ENCODE measurements around the gene TOX3. TPM values are rescaled to one million over a fixed set of nuclear protein-coding genes. Genes with fewer than 3 reads are reported as not detected.

Gene TOX3
- total and polyA plus RNA-seq, 10 of the 15 experiments (the other 5 are each of a cell fraction or from before 2014, with no cell fraction given), result not detected

DNA sequence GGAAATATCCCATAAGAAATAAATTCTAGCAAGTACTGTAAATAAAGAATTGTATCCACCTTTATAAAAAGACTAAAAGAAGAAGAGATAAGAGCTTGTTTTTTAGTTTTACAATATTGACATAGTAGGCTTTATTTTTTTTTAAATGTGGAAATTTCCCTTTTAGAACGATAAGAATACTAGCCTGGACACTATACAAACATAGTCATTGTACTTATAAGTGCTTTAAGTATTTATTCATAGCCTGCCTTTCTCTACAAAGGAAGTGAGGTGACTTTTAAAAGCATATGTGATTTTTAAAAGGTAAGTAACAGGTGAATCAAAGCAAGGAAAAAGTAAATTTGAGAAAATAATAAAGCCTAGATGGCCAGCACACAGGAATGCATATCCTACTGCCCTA lies 17.7 kb downstream of the TOX3 start:
- no peak overlapping the region for H3K4me3 ChIP-seq
- H3K9me3 ChIP-seq (replicated peaks; ENCODE audit: control insufficient read depth, insufficient read depth, low read length), result no peaks in the 10 kb centered on the region
- in situ Hi-C loops (cut with MboI), result no loop called here
- 0% methylated on average over 1 of the region's 1 CpG for WGBS (ENCODE audit: insufficient coverage, insufficient replicate concordance, low lambda C conversion rate, missing lambda C conversion rate)
- H3K79me2 ChIP-seq (ENCODE audit: control insufficient read depth, insufficient read depth, low read length), result no peaks in the 10 kb centered on the region
- H3K4me2 ChIP-seq (ENCODE audit: control insufficient read depth, insufficient read depth), result no peak overlapping the region
- intact Hi-C loops (cut with micrococcal nuclease; ENCODE audit: unreplicated experiment), result loop anchor here (5.0 kb wide), 1 partner anchor 337 kb away; no protein-coding TSS in a partner anchor
- H3K27ac ChIP-seq (ENCODE audit: control insufficient read depth, insufficient read depth), result no peak overlapping the region
- DNase-seq (ENCODE audit: low read depth, low spot score) (no peak), FAIRE-seq (no peak), ATAC-seq (no peak)
- H2AFZ ChIP-seq (ENCODE audit: control insufficient read depth, low read depth, low read length), result no peak overlapping the region
- ChIA-PET SMC1A (ENCODE audit: uncharacterized antibody, unreplicated experiment) (interaction anchor here (1.3 kb wide), 1 partner anchor 17 kb away, joined by 5 read pairs; no protein-coding TSS in a partner anchor), RAD21 (ENCODE audit: unreplicated experiment) (no interaction called here), CTCF (no interaction called here), POLR2A (no interaction called here)
- no peaks in the 10 kb centered on the region for H3K36me3 ChIP-seq (ENCODE audit: control insufficient read depth in 2 of 2, insufficient read depth in 2 of 2, low read length in 1 of 2)
- no peaks in the 10 kb centered on the region for H4K20me1 ChIP-seq (ENCODE audit: control insufficient read depth, insufficient read depth)
- TF ChIP-seq, protein P1, sequence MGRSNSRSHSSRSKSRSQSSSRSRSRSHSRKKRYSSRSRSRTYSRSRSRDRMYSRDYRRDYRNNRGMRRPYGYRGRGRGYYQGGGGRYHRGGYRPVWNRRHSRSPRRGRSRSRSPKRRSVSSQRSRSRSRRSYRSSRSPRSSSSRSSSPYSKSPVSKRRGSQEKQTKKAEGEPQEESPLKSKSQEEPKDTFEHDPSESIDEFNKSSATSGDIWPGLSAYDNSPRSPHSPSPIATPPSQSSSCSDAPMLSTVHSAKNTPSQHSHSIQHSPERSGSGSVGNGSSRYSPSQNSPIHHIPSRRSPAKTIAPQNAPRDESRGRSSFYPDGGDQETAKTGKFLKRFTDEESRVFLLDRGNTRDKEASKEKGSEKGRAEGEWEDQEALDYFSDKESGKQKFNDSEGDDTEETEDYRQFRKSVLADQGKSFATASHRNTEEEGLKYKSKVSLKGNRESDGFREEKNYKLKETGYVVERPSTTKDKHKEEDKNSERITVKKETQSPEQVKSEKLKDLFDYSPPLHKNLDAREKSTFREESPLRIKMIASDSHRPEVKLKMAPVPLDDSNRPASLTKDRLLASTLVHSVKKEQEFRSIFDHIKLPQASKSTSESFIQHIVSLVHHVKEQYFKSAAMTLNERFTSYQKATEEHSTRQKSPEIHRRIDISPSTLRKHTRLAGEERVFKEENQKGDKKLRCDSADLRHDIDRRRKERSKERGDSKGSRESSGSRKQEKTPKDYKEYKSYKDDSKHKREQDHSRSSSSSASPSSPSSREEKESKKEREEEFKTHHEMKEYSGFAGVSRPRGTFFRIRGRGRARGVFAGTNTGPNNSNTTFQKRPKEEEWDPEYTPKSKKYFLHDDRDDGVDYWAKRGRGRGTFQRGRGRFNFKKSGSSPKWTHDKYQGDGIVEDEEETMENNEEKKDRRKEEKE (IDR thresholded peaks at IDR 0.05), result no peak
- TF ChIP-seq BCL11A (IDR thresholded peaks at IDR 0.05; ENCODE audit: low read depth, low read length) (no peak), GATAD2B (conservative IDR thresholded peaks at IDR 0.05; ENCODE audit: low read depth) (no peak), PML (IDR thresholded peaks at IDR 0.05; ENCODE audit: low read length) (no peak), BHLHE40 (IDR thresholded peaks at IDR 0.05; ENCODE audit: borderline replicate concordance in 1 of 2, low read depth in 2 of 2, low read length in 1 of 2) (no peak), ASH2L (IDR thresholded peaks at IDR 0.05; ENCODE audit: borderline replicate concordance, low read depth) (no peak), RBBP5 (conservative IDR thresholded peaks at IDR 0.05) (no peak), RELA (IDR thresholded peaks at IDR 0.05; ENCODE audit: borderline replicate concordance, partially characterized antibody) (no peak), IRF4 (IDR thresholded peaks at IDR 0.05; ENCODE audit: low read depth, low read length) (no peak)
- TF ChIP-seq, protein P2, sequence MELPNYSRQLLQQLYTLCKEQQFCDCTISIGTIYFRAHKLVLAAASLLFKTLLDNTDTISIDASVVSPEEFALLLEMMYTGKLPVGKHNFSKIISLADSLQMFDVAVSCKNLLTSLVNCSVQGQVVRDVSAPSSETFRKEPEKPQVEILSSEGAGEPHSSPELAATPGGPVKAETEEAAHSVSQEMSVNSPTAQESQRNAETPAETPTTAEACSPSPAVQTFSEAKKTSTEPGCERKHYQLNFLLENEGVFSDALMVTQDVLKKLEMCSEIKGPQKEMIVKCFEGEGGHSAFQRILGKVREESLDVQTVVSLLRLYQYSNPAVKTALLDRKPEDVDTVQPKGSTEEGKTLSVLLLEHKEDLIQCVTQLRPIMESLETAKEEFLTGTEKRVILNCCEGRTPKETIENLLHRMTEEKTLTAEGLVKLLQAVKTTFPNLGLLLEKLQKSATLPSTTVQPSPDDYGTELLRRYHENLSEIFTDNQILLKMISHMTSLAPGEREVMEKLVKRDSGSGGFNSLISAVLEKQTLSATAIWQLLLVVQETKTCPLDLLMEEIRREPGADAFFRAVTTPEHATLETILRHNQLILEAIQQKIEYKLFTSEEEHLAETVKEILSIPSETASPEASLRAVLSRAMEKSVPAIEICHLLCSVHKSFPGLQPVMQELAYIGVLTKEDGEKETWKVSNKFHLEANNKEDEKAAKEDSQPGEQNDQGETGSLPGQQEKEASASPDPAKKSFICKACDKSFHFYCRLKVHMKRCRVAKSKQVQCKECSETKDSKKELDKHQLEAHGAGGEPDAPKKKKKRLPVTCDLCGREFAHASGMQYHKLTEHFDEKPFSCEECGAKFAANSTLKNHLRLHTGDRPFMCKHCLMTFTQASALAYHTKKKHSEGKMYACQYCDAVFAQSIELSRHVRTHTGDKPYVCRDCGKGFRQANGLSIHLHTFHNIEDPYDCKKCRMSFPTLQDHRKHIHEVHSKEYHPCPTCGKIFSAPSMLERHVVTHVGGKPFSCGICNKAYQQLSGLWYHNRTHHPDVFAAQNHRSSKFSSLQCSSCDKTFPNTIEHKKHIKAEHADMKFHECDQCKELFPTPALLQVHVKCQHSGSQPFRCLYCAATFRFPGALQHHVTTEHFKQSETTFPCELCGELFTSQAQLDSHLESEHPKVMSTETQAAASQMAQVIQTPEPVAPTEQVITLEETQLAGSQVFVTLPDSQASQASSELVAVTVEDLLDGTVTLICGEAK (IDR thresholded peaks at IDR 0.05; ENCODE audit: borderline replicate concordance), result no peak
- TF ChIP-seq, protein P3, sequence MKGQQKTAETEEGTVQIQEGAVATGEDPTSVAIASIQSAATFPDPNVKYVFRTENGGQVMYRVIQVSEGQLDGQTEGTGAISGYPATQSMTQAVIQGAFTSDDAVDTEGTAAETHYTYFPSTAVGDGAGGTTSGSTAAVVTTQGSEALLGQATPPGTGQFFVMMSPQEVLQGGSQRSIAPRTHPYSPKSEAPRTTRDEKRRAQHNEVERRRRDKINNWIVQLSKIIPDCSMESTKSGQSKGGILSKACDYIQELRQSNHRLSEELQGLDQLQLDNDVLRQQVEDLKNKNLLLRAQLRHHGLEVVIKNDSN (IDR thresholded peaks at IDR 0.05; ENCODE audit: borderline replicate concordance, extremely low read length, insufficient read depth, low read depth, low read length), result no peak
- TF ChIP-seq, protein P4, sequence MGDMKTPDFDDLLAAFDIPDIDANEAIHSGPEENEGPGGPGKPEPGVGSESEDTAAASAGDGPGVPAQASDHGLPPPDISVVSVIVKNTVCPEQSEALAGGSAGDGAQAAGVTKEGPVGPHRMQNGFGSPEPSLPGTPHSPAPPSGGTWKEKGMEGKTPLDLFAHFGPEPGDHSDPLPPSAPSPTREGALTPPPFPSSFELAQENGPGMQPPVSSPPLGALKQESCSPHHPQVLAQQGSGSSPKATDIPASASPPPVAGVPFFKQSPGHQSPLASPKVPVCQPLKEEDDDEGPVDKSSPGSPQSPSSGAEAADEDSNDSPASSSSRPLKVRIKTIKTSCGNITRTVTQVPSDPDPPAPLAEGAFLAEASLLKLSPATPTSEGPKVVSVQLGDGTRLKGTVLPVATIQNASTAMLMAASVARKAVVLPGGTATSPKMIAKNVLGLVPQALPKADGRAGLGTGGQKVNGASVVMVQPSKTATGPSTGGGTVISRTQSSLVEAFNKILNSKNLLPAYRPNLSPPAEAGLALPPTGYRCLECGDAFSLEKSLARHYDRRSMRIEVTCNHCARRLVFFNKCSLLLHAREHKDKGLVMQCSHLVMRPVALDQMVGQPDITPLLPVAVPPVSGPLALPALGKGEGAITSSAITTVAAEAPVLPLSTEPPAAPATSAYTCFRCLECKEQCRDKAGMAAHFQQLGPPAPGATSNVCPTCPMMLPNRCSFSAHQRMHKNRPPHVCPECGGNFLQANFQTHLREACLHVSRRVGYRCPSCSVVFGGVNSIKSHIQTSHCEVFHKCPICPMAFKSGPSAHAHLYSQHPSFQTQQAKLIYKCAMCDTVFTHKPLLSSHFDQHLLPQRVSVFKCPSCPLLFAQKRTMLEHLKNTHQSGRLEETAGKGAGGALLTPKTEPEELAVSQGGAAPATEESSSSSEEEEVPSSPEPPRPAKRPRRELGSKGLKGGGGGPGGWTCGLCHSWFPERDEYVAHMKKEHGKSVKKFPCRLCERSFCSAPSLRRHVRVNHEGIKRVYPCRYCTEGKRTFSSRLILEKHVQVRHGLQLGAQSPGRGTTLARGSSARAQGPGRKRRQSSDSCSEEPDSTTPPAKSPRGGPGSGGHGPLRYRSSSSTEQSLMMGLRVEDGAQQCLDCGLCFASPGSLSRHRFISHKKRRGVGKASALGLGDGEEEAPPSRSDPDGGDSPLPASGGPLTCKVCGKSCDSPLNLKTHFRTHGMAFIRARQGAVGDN (IDR thresholded peaks at IDR 0.05), result no peak
- no peaks in the 10 kb centered on the region for H3K4me1 ChIP-seq (ENCODE audit: control insufficient read depth, insufficient read depth, low read length)
- no TSS peak for BruUV-seq (replicated peaks)
- no peak overlapping the region for H3K9ac ChIP-seq (ENCODE audit: control insufficient read depth, insufficient read depth, low read length)
- H3K27me3 ChIP-seq (replicated peaks in 1 of 2; ENCODE audit: control insufficient read depth in 2 of 2, insufficient read depth in 2 of 2, low read length in 1 of 2), result no peaks in the 10 kb centered on the region
